Measurements from ENCODE around the gene CAMK1.

DNA sequence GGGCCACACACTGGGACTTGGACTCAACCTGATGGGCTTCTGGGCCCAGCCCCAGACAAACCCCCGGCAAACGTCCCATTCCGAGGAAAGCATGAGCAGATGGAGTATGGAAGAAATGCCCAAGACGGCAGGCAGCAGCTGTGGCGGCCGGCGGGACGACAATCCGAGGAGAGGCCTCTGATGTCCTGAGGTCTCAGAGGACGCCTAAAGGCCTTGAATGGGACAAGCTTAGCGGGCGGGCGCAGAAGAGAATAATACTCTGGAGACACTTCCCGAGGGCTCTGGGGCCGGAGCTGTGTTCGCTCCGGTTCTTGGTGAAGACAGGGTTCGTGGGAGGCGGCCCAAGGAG is 20.5 kb downstream of the CAMK1 start:
- no peak for TF ChIP-seq POLR2A (IDR thresholded peaks at IDR 0.05; ENCODE audit: extremely low read depth, insufficient read length)
- TF ChIP-seq, protein P1, sequence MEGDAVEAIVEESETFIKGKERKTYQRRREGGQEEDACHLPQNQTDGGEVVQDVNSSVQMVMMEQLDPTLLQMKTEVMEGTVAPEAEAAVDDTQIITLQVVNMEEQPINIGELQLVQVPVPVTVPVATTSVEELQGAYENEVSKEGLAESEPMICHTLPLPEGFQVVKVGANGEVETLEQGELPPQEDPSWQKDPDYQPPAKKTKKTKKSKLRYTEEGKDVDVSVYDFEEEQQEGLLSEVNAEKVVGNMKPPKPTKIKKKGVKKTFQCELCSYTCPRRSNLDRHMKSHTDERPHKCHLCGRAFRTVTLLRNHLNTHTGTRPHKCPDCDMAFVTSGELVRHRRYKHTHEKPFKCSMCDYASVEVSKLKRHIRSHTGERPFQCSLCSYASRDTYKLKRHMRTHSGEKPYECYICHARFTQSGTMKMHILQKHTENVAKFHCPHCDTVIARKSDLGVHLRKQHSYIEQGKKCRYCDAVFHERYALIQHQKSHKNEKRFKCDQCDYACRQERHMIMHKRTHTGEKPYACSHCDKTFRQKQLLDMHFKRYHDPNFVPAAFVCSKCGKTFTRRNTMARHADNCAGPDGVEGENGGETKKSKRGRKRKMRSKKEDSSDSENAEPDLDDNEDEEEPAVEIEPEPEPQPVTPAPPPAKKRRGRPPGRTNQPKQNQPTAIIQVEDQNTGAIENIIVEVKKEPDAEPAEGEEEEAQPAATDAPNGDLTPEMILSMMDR (IDR thresholded peaks at IDR 0.05; ENCODE audit: low read depth, low read length) = no peak
- TF ChIP-seq, protein P2, sequence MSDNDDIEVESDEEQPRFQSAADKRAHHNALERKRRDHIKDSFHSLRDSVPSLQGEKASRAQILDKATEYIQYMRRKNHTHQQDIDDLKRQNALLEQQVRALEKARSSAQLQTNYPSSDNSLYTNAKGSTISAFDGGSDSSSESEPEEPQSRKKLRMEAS (IDR thresholded peaks at IDR 0.05; ENCODE audit: low read depth, low read length) = no peak
- no peak for TF ChIP-seq MYC (IDR thresholded peaks at IDR 0.05; ENCODE audit: low read depth, low read length)
